Measurements from ENCODE around the gene AKAP7.
"Not testable (repeated sequence)": the region's sequence is repeated elsewhere in the genome, so short reads cannot be mapped to it uniquely, and the experiment has no call there.

Gene AKAP7

GRCh38 chr6:131322125-131322524, 186.9 kb downstream of the AKAP7 start:
- H3K4me3 ChIP-seq (ENCODE audit: low read length), result no peak overlapping the region
- DNase-seq (ENCODE audit: low read depth), result no peak
- no peak for TF ChIP-seq CTCF (conservative IDR thresholded peaks at IDR 0.05; ENCODE audit: low read depth, low read length)

- not testable (repeated sequence) for DNase-seq (ENCODE audit: low read depth); H3K4me3 ChIP-seq (ENCODE audit: low read length)
Observed at GRCh38 chr6:131325669-131326068, 190.4 kb downstream of the AKAP7 start.

GRCh38 chr6:131328727-131329126, 193.5 kb downstream of the AKAP7 start:
- not testable (repeated sequence) for H3K4me3 ChIP-seq (ENCODE audit: low read length); DNase-seq (ENCODE audit: low read depth)

GRCh38 chr6:131331151-131331550, 195.9 kb downstream of the AKAP7 start:
- DNase-seq (ENCODE audit: low read depth), result peak; percentile 59
- TF ChIP-seq CTCF (conservative IDR thresholded peaks at IDR 0.05; ENCODE audit: low read depth, low read length), result no peak
- H3K4me3 ChIP-seq (ENCODE audit: low read length), result no peak overlapping the region

GRCh38 chr6:131331873-131332781, 196.9 kb downstream of the AKAP7 start:
- DNase-seq (ENCODE audit: low read depth), result no peak
- H3K4me3 ChIP-seq (ENCODE audit: low read length), result no peak overlapping the region
- TF ChIP-seq CTCF (conservative IDR thresholded peaks at IDR 0.05; ENCODE audit: low read depth, low read length), result no peak
